ENCODE measurements around the gene TRABD.
A peak's percentile ranks its signal among the peaks of the same experiment; 100 is the strongest.

TRABD gene

DNA sequence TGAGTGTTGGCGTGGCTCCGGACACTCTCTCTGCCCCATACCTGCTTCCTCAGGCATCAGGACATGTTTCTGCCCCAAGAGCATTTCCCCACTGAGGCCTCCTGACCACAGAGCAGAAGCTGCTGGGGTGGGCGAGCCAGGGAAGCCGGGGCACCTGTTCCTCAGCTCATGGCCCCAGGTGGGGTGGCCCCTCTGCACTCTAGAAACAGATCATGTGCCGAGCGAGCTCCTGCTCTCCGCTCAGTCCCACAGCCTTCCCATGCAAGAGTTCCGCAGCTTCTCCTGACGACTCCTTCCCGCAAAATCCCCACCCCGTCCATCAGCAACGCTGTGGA lies 37.6 kb upstream of the TRABD start:
- no peak overlapping the region for H3K4me2 ChIP-seq (ENCODE audit: low read depth, low read length)
- H3K4me1 ChIP-seq (ENCODE audit: low read length) = no peaks in the 10 kb centered on the region
- H3K27ac ChIP-seq (ENCODE audit: low read length) = no peak overlapping the region
- H2AFZ ChIP-seq (ENCODE audit: low read length) = no peak overlapping the region
- H3K4me3 ChIP-seq (ENCODE audit: low read length) = no peak overlapping the region
- no peaks in the 10 kb centered on the region for H4K20me1 ChIP-seq (ENCODE audit: insufficient read depth, low read length)
- peaks cover 42% of the 10 kb centered on the region for H3K27me3 ChIP-seq (replicated peaks; ENCODE audit: insufficient read depth, low read length)
- H3K79me2 ChIP-seq (ENCODE audit: low read length) = no peaks in the 10 kb centered on the region
- H3K9me2 ChIP-seq (replicated peaks; ENCODE audit: insufficient read depth, low read length) = no peaks in the 10 kb centered on the region
- H3F3A ChIP-seq (ENCODE audit: insufficient read depth, low read length) = no peaks in the 10 kb centered on the region
- no peak overlapping the region for H3K9ac ChIP-seq (ENCODE audit: low read length)
- H3K9me3 ChIP-seq (replicated peaks; ENCODE audit: insufficient read depth, low read length) = no peaks in the 10 kb centered on the region
- no peaks in the 10 kb centered on the region for H3K36me3 ChIP-seq (replicated peaks; ENCODE audit: insufficient read depth, low read length)
- no peak for DNase-seq
- TF ChIP-seq EZH2phosphoT487 (IDR thresholded peaks at IDR 0.05; ENCODE audit: low read length) (no peak), EZH2 (optimal IDR thresholded peaks at IDR 0.05; ENCODE audit: low read depth, low read length) (no peak), CTCF (IDR thresholded peaks at IDR 0.05; ENCODE audit: low read length) (no peak)

DNA sequence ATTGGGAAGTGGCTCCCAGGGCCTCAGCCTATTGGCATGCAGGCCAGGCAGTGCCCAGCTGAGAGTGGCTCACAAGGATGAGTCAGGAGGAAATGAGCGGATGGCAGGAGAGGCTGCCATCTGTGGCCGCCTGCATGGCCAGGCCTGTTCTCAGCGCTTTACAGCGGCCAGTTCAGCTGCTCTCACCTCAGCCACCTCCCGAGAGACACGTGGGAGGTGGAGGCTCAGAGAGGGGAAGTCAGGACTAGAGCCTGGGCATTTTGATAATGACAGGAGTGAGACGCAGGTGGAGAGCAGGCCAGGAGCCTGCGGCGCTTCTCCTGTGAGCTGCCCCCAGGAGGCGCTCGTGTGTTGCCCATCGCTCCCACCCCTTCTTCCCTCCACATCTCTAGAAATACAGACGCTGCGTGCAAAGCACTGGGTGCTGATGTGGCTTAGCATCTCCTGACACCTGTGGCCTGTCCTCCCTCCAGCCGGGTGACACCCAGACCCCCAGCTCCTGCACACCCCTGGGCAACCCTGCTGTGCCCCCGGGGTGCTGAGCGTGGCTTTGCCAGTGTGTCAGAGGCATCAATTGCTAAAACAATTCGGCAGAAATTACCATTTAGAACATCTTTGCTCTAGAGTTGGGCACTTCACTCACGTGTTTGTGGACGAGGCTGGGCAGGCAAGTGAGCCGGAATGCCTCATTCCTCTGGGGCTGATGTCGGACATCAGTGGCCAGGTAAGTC lies 36.6 kb upstream of the TRABD start:
- no peak overlapping the region for H3K4me3 ChIP-seq (ENCODE audit: low read length)
- H3K79me2 ChIP-seq (ENCODE audit: low read length) = no peaks in the 10 kb centered on the region
- no peaks in the 10 kb centered on the region for H3K9me2 ChIP-seq (replicated peaks; ENCODE audit: insufficient read depth, low read length)
- H3K27me3 ChIP-seq (replicated peaks; ENCODE audit: insufficient read depth, low read length) = peaks cover 51% of the 10 kb centered on the region
- no peaks in the 10 kb centered on the region for H4K20me1 ChIP-seq (ENCODE audit: insufficient read depth, low read length)
- H3K4me1 ChIP-seq (ENCODE audit: low read length) = no peaks in the 10 kb centered on the region
- H3K4me2 ChIP-seq (ENCODE audit: low read depth, low read length) = no peak overlapping the region
- DNase-seq = peak; percentile 72
- no peaks in the 10 kb centered on the region for H3K36me3 ChIP-seq (replicated peaks; ENCODE audit: insufficient read depth, low read length)
- no peak overlapping the region for H3K27ac ChIP-seq (ENCODE audit: low read length)
- H3K9ac ChIP-seq (ENCODE audit: low read length) = no peak overlapping the region
- H2AFZ ChIP-seq (ENCODE audit: low read length) = no peak overlapping the region
- TF ChIP-seq EZH2 (optimal IDR thresholded peaks at IDR 0.05; ENCODE audit: low read depth, low read length) = no peak
- peak; percentile 83 for TF ChIP-seq CTCF (IDR thresholded peaks at IDR 0.05; ENCODE audit: low read length)
- no peaks in the 10 kb centered on the region for H3K9me3 ChIP-seq (replicated peaks; ENCODE audit: insufficient read depth, low read length)
- no peaks in the 10 kb centered on the region for H3F3A ChIP-seq (ENCODE audit: insufficient read depth, low read length)

DNA sequence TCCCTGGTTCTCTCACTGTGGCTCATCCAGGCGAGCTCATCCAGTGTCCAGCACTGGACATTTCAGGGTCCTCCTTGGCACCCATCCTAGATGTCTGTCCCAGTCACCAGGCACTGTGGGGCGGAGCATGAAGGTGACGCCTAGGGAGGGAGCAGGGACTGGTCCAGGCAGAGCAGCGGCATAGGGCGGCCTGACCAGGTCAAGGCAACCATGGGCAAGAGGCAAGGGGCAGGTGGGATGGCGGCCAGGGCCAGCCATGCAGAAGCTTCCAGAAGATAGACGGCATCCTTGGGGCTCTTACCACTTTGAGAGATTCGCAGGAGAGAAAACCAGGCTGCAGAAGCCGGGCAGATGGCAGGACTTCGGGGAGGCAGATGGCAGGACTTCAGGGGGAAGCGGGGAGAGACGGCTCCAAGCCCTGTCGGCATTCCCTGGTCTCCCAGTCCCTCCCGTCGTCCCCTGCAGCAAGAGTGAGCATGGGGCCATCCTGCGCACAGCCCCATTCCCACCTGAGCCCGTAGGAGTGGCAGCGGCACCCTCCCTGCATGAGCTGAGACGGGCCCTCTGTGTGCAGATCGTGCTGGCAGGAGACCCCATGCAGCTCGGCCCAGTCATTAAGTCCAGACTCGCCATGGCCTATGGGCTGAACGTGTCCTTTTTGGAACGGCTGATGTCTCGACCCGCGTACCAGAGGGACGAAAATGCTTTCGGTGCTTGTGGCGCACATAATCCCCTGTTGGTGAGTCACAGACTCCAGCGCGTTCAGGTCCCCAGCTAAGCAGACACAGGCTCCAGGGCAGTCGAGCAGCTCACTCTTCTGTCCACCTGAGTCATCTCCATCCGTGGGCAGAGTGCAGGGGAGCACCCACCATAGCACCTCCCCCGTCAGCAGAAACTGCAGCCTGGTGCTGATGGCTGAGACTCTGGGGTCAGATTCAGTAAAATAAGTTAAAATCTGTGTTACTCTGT lies 35.3 kb upstream of the TRABD start:
- H3K9me3 ChIP-seq (replicated peaks; ENCODE audit: insufficient read depth, low read length) = no peaks in the 10 kb centered on the region
- H3K9me2 ChIP-seq (replicated peaks; ENCODE audit: insufficient read depth, low read length) = no peaks in the 10 kb centered on the region
- H3K27me3 ChIP-seq (replicated peaks; ENCODE audit: insufficient read depth, low read length) = peaks cover 50% of the 10 kb centered on the region
- H3K27ac ChIP-seq (ENCODE audit: low read length) = no peak overlapping the region
- DNase-seq = no peak
- TF ChIP-seq EZH2phosphoT487 (IDR thresholded peaks at IDR 0.05; ENCODE audit: low read length) (no peak), EZH2 (optimal IDR thresholded peaks at IDR 0.05; ENCODE audit: low read depth, low read length) (no peak), CTCF (IDR thresholded peaks at IDR 0.05; ENCODE audit: low read length) (no peak)
- H3K36me3 ChIP-seq (replicated peaks; ENCODE audit: insufficient read depth, low read length) = no peaks in the 10 kb centered on the region
- no peaks in the 10 kb centered on the region for H4K20me1 ChIP-seq (ENCODE audit: insufficient read depth, low read length)
- no peak overlapping the region for H3K9ac ChIP-seq (ENCODE audit: low read length)
- no peaks in the 10 kb centered on the region for H3K79me2 ChIP-seq (ENCODE audit: low read length)
- H2AFZ ChIP-seq (ENCODE audit: low read length) = no peak overlapping the region
- H3F3A ChIP-seq (ENCODE audit: insufficient read depth, low read length) = no peaks in the 10 kb centered on the region
- no peak overlapping the region for H3K4me3 ChIP-seq (ENCODE audit: low read length)
- no peaks in the 10 kb centered on the region for H3K4me1 ChIP-seq (ENCODE audit: low read length)
- no peak overlapping the region for H3K4me2 ChIP-seq (ENCODE audit: low read depth, low read length)
